IMR-90 (cell line): ENCODE data around the gene TPX2. TPM values are rescaled to one million over a fixed set of nuclear protein-coding genes. Genes with fewer than 3 reads are reported as not detected.
"Not testable (repeated sequence)": the region's sequence is repeated elsewhere in the genome, so short reads cannot be mapped to it uniquely, and the experiment has no call there.

Experiments used
- ATAC-seq: fragments of 200-7000 bp; cut with Tn5 transposase; 2 replicates; pipeline ENCODE4 v1.9.1; 2020; ENCODE audit warnings: low read depth, mild to moderate bottlenecking, moderate library complexity
- BruUV-seq: library from RNA; stranded (reverse); fragments of 400-500 nt; replicated peaks from 2 replicates; lab custom pipeline; 2021; lab: Mats Ljungman, UMichigan
- CTCF ChIA-PET: fragments of 300-600 bp; formaldehyde crosslinking; extraction: SDS; loops from one replicate; lab custom pipeline; 2021; ENCODE audit warnings: antibody characterized with exemption; lab: Yijun Ruan, JAX
- POLR2A ChIA-PET: fragments of 300-600 bp; sonication (Branson Sonifier 250); formaldehyde crosslinking; loops from one replicate; lab custom pipeline; 2022; ENCODE audit warnings: antibody characterized with exemption; ENCODE audit not compliant: unreplicated experiment; lab: Charles Lee
- DNase-seq: peaks from one replicate; pipeline ENCODE4 v3.0.0; 2013
- H2AFZ ChIP-seq: replicated peaks from 2 replicates; pipeline ENCODE3; 2013; ENCODE audit warnings: low read length, mild to moderate bottlenecking; ENCODE audit not compliant: poor library complexity
- H2AK5ac ChIP-seq: 2 replicates; pipeline ENCODE4 v1.6.1; 2013; ENCODE audit warnings: low read depth, low read length, inconsistent platforms
- H2AK9ac ChIP-seq: replicated peaks from 2 replicates; pipeline ENCODE3; 2013; ENCODE audit warnings: mild to moderate bottlenecking, low read depth, low read length, moderate library complexity; ENCODE audit not compliant: poor library complexity
- H2BK120ac ChIP-seq: 2 replicates; pipeline ENCODE4 v1.6.1; 2013; ENCODE audit warnings: low read depth, low read length, inconsistent platforms
- H2BK15ac ChIP-seq: 3 replicates; pipeline ENCODE4 v1.6.1; 2013; ENCODE audit warnings: low read depth, low read length, inconsistent platforms
- H2BK20ac ChIP-seq: 2 replicates; pipeline ENCODE4 v1.6.1; 2013; ENCODE audit warnings: low read depth, mild to moderate bottlenecking, inconsistent platforms, low read length, moderate library complexity
- H2BK5ac ChIP-seq: 2 replicates; pipeline ENCODE4 v1.6.1; 2013; ENCODE audit warnings: mild to moderate bottlenecking, low read depth, low read length, inconsistent platforms; ENCODE audit not compliant: poor library complexity, severe bottlenecking
- H3K14ac ChIP-seq: replicated peaks from 2 replicates; pipeline ENCODE4 v1.6.1; 2013; ENCODE audit warnings: low read depth, low read length, inconsistent platforms
- H3K18ac ChIP-seq: 2 replicates; pipeline ENCODE4 v1.6.1; 2013; ENCODE audit warnings: low read depth, low read length, control low read depth
- H3K23ac ChIP-seq: 2 replicates; pipeline ENCODE4 v1.6.1; 2013; ENCODE audit warnings: low read depth, low read length, inconsistent platforms
- H3K27ac ChIP-seq: 2 replicates; pipeline ENCODE4 v1.5.1; 2013; ENCODE audit warnings: mild to moderate bottlenecking, control low read depth, low read length; ENCODE audit not compliant: insufficient read depth
- H3K27me3 ChIP-seq: 2 replicates; pipeline ENCODE4 v1.6.1; 2013; ENCODE audit warnings: low read length; ENCODE audit not compliant: control insufficient read depth, insufficient read depth
- H3K36me3 ChIP-seq: 2 replicates; pipeline ENCODE4 v1.6.1; 2013; ENCODE audit warnings: low read length, mixed read lengths; ENCODE audit not compliant: control insufficient read depth, insufficient read depth
- H3K4ac ChIP-seq: 2 replicates; pipeline ENCODE4 v1.6.1; 2013; ENCODE audit warnings: low read depth, low read length, inconsistent platforms
- H3K4me1 ChIP-seq: 2 replicates; pipeline ENCODE4 v1.6.1; 2013; ENCODE audit warnings: low read length, mixed read lengths; ENCODE audit not compliant: control insufficient read depth, insufficient read depth
- H3K4me2 ChIP-seq: 2 replicates; pipeline ENCODE4 v1.6.1; 2013; ENCODE audit warnings: low read depth, mild to moderate bottlenecking, control low read depth, low read length, moderate library complexity
- H3K4me3 ChIP-seq: 2 replicates; pipeline ENCODE4 v1.5.1; 2013; ENCODE audit warnings: low read depth, mild to moderate bottlenecking, control low read depth, low read length, moderate library complexity; ENCODE audit not compliant: insufficient read depth
- H3K56ac ChIP-seq: 2 replicates; pipeline ENCODE4 v1.6.1; 2013; ENCODE audit warnings: low read length, inconsistent platforms; ENCODE audit not compliant: insufficient read depth; ENCODE audit errors: extremely low read depth
- H3K79me1 ChIP-seq, 2 experiments: 2 replicates each; pipeline ENCODE4 v1.6.1; 2013; ENCODE audit warnings: low read length in 2 of 2, inconsistent platforms in 1 of 2, low read depth in 1 of 2
- H3K9ac ChIP-seq: 2 replicates; pipeline ENCODE4 v1.6.1; 2013; ENCODE audit warnings: low read depth, low read length, control low read depth
- H3K9me1 ChIP-seq: 2 replicates; pipeline ENCODE4 v1.6.1; 2013; ENCODE audit warnings: low read length, inconsistent platforms; ENCODE audit not compliant: insufficient read depth
- H3K9me3 ChIP-seq: 2 replicates; pipeline ENCODE4 v1.6.1; 2013; ENCODE audit warnings: low read length; ENCODE audit not compliant: control insufficient read depth, insufficient read depth
- H4K20me1 ChIP-seq: 2 replicates; pipeline ENCODE4 v1.6.1; 2013; ENCODE audit warnings: low read length, inconsistent platforms; ENCODE audit not compliant: insufficient read depth
- H4K5ac ChIP-seq: 2 replicates; pipeline ENCODE4 v1.6.1; 2013; ENCODE audit warnings: mild to moderate bottlenecking, low read depth, low read length, control low read depth
- H4K8ac ChIP-seq, 2 experiments: 2 replicates each; pipeline ENCODE4 v1.6.1; 2013; ENCODE audit warnings: low read depth in 2 of 2, low read length in 2 of 2, control low read depth in 1 of 2, inconsistent platforms in 1 of 2
- H4K91ac ChIP-seq: 2 replicates; pipeline ENCODE4 v1.6.1; 2013; ENCODE audit warnings: low read depth, low read length, inconsistent platforms; ENCODE audit not compliant: insufficient read depth
- WGBS, 2 experiments: methylation state at CpG; one replicate each; pipeline versions ENCODE4 v1.1.5 to v1.1.7; 2013; ENCODE audit warnings: missing lambda C conversion rate in 2 of 2; ENCODE audit not compliant: insufficient read length in 1 of 2; ENCODE audit errors: extremely low coverage in 2 of 2; 5-methylcytosine and 5-hydroxymethylcytosine counted together
- dilution Hi-C: fragments of 300-500 bp; cut with HindIII; formaldehyde crosslinking; loops from one replicate; pipeline ENCODE4 v1.14.3; 2018; ENCODE audit warnings: low sequenced_read_pairs; ENCODE audit not compliant: unreplicated experiment
- in situ Hi-C: fragments of 300-500 bp; cut with MboI; formaldehyde crosslinking; loops from 3 replicates; pipeline ENCODE4 v1.14.3; 2019; ENCODE audit warnings: low sequenced_read_pairs, inconsistent platforms, mixed read lengths
- intact Hi-C: fragments of 100-400 bp; cut with micrococcal nuclease; formaldehyde crosslinking; loops from 2 replicates; pipeline ENCODE4 v1.10.0; 2022
- polyA plus RNA-seq, 3 experiments: library from polyadenylated mRNA; depleted of rRNA; stranded (reverse); fragments of >200 nt; gene quantifications; 2 replicates each; pipeline ENCODE4 v1.2.3, GENCODE V29; 2012; ENCODE audit warnings: low replicate concordance in 1 of 3
- total RNA-seq: library from RNA; depleted of rRNA; stranded (reverse); fragments of >200 nt; gene quantifications from 2 replicates; pipeline ENCODE4 v1.2.3, GENCODE V29; 2012

TPX2 gene
- total and polyA plus RNA-seq, 2 of the 4 experiments (the other 2 are of a cell fraction): 28.5 to 72.2 TPM

GRCh38 chr20:31814142-31814541 lies 75.1 kb downstream of the TPX2 start:
- H4K8ac ChIP-seq, BruUV-seq, dilution Hi-C loops, H3K23ac ChIP-seq, H3K4ac ChIP-seq, H2AFZ ChIP-seq, H3K9me3 ChIP-seq, H4K91ac ChIP-seq, DNase-seq, H2AK9ac ChIP-seq, H3K4me2 ChIP-seq, H2BK20ac ChIP-seq, ATAC-seq, H3K56ac ChIP-seq, H4K5ac ChIP-seq, H3K4me3 ChIP-seq, in situ Hi-C loops, H2BK5ac ChIP-seq, H3K9ac ChIP-seq, H2BK120ac ChIP-seq, intact Hi-C loops, H3K36me3 ChIP-seq, H3K27ac ChIP-seq, CTCF ChIA-PET, H4K20me1 ChIP-seq, H2AK5ac ChIP-seq, H3K14ac ChIP-seq, H3K27me3 ChIP-seq, H2BK15ac ChIP-seq, H3K18ac ChIP-seq: not testable (repeated sequence)
- no CpG with 5 or more reads among the region's 7 CpGs for WGBS, 2 experiments
- Histone ChIP-seq H3K4me1 (peaks cover 25% of the 10 kb centered on the region), H3K79me1 (peaks cover 3 to 18% of the 10 kb centered on the region in 2 experiments; a peak in 3 of 4 replicates), H3K9me1 (peaks cover 21% of the 10 kb centered on the region)
- POLR2A ChIA-PET: interaction anchor here (0.7 kb wide), 1 partner anchor 86 kb away, joined by 6 read pairs; no protein-coding TSS in a partner anchor
